HG02588 (cell line): ENCODE data around the gene NRN1L.

Experiments used
- ATAC-seq: cut with Tn5 transposase; IDR thresholded peaks from one replicate; pipeline ENCODE4 v1.9.1; 2021; ENCODE audit warnings: mild to moderate bottlenecking, moderate library complexity; ENCODE audit not compliant: unreplicated experiment

The NRN1L gene

GRCh38 chr16:67915831-67916723 lies 31.4 kb downstream of the NRN1L start:
- no peak for ATAC-seq

DNA sequence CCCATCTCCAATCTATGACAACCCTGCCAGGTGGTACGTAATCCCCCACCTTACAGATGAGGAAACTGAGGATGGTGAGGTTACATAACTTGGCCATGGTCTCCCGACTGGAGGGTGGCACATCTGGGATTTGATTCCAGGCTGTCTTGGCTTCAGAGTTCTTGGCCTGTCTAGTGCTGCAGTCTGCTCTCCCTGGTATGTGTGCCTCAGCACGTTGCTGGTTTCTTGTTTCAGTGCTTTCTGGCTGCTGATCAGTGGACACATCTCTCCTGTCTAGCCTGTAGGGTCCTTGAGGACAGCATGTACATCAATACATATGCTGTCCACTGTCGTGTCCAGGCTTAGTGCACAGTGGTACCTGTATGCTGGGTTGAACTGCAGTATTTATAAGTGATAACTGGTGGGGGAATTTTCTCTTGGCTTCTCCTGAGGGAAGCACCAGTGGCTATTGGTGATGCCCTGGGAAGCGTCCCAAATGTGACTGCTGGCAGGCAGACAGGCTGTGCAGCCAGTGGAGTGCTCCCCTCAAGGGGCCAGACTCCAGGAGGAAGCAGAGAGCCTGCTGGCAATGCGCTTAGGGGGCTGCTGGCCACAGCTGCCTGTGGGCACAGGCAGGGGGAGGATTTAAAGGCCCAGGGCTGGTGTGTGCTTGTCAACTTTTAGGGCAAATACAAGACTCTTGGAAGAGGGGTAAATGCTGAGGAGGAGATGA lies 32.6 kb downstream of the NRN1L start:
- no peak for ATAC-seq

GRCh38 chr16:67917852-67918236 lies 33.2 kb downstream of the NRN1L start:
- ATAC-seq: no peak

GRCh38 chr16:67919622-67920221 lies 35.0 kb downstream of the NRN1L start:
- no peak for ATAC-seq

GRCh38 chr16:67922221-67922620 lies 37.5 kb downstream of the NRN1L start:
- no peak for ATAC-seq

DNA sequence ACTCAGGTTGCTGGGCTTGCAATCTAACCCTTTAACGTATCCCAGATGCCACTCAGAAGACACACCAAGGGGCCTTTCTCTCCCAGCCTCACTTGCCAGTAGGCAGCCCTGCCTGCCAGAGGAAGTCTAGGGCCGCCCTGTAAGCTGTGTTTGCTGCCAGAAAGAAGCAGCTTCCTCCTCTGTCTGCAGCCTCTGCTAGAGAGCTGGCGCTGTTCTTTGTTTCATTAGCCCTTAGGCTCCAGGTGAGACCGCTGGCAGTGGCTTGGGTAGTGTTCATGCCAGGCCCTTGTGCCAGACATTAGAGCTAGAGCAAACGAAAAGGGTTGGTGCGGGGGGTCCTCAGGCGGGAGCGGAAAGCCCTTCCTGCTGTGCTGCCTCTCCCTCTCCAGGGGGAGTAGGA lies 38.1 kb downstream of the NRN1L start:
- ATAC-seq: no peak

- no peak for ATAC-seq
Measured at GRCh38 chr16:67923414-67924116, 38.9 kb downstream of the NRN1L start.

DNA sequence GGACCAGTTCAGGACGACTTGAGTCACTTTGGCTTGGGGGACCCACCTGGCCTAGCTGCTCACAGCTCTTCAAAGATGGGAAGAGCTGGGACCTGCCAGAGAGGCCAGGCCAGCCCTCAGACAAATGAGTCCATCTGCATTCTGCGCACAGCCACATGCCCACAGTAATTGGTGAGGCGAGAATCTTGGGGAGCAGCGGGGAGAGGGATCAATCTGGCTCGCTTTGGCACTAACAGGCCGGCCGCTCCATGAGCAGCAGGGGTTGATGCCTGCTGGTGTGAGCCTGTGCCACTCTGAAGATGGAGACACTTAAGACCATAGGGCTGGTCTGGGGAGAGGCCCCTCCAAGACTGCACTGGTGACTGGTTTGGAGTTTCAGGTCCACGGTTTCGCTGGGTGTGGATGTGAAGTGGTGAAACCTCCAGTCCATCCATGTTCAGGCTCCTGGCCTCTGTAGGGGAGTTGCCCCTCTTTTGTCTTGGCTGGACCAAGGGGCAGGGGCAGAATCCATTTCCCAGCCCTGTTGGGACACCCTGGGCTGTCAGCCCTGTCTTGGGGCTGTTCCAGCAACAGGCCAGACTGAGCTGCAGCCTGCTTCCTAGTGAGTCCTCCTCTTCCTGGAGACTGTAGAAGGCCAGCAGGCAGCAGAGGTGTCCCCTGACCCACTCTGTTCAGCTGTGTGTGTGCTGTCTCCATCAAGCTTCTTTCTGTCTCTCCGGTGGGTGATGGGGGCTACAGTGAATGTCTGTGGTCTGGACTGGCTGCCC lies 39.6 kb downstream of the NRN1L start:
- ATAC-seq: no peak

- no peak for ATAC-seq
Measured at GRCh38 chr16:67926181-67926750, 41.6 kb downstream of the NRN1L start.

DNA sequence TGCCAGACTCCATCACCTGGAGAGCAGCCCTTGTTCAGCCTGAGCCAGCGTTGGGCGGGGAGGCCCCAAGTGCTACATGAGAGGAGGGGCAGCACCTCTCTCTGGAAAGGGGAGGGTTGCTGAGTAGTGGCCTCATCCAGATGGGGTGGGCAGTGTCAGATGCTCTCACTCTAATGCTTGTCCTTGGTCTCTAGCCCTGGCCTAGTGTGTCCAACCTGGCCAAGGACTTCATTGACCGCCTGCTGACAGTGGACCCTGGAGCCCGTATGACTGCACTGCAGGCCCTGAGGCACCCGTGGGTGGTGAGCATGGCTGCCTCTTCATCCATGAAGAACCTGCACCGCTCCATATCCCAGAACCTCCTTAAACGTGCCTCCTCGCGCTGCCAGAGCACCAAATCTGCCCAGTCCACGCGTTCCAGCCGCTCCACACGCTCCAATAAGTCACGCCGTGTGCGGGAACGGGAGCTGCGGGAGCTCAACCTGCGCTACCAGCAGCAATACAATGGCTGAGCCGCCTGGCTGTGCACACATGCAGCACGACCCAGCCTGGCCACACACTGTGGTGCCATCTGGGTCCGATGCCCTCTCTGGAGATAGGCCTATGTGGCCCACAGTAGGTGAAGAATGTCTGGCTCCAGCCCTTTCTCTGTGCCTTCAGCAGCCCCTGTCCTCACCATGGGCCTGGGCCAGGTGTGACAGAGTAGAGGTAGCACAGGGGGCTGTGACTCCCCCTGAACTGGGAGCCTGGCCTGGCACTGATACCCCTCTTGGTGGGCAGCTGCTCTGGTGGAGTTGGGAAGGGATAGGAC lies 42.7 kb downstream of the NRN1L start:
- ATAC-seq: no peak

DNA sequence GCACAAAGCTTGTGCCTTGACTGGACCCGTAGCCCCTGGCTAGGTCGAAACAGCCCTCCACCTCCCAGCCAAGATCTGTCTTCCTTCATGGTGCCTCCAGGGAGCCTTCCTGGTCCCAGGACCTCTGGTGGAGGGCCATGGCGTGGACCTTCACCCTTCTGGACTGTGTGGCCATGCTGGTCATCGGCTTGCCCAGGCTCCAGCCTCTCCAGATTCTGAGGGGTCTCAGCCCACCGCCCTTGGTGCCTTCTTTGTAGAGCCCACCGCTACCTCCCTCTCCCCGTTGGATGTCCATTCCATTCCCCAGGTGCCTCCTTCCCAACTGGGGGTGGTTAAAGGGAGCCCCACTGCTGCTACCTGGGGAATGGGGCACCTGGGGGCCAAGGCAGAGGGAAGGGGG lies 43.5 kb downstream of the NRN1L start:
- no peak for ATAC-seq

DNA sequence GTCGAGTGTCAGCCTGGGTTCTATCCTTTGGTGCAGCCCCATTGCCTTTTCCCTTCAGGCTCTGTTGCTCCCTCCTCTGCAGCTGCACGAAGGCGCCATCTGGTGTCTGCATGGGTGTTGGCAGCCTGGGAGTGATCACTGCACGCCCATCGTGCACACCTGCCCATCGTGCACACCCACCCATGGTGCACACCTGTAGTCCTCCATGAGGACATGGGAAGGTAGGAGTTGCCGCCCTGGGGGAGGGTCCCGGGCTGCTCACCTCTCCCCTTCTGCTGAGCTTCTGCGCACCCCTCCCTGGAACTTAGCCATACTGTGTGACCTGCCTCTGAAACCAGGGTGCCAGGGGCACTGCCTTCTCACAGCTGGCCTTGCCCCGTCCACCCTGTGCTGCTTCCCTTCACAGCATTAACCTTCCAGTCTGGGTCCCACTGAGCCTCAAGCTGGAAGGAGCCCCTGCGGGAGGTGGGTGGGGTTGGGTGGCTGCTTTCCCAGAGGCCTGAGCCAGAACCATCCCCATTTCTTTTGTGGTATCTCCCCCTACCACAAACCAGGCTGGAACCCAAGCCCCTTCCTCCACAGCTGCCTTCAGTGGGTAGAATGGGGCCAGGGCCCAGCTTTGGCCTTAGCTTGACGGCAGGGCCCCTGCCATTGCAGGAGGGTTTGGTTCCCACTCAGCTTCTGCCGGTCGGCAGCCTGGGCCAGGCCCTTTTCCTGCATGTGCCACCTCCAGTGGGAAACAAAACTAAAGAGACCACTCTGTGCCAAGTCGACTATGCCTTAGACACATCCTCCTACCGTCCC lies 44.1 kb downstream of the NRN1L start:
- no peak for ATAC-seq

- ATAC-seq: no peak
Measured at GRCh38 chr16:67930191-67930590, 45.5 kb downstream of the NRN1L start.

DNA sequence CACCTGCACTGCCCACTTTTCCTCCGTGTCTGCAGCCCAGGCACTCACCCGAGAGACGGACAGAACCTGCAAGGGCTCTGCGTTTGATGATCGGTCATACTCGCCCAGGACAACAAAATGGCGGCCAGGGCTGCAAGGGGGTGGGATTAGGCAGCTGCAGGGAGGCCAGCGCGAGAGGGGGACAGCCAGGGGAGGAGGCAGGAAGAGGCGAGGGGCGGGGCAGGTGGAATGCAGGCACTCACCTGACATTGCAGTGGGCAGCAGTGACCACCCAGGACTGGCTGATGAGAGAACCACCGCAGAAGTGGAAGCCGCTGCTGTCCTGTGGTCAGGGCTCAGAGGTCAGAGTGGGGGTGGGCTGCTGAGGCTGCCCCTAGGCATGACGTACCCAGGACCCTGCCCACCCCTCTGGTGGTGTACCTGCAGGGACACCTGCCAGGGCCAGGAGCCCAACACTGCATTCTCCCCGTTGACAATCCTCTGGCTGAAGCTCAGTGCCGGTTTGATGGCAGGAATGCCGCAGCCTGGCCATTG lies 46.1 kb downstream of the NRN1L start:
- no peak for ATAC-seq

GRCh38 chr16:67931712-67932461 lies 47.2 kb downstream of the NRN1L start, which contains the start of gene CTRL:
CTRL (minus strand) TSS chr16:67931862; CDS start chr16:67931852, 10 bp downstream.
- ATAC-seq: no peak

- no peak for ATAC-seq
Measured at GRCh38 chr16:67932462-67932840, 47.8 kb downstream of the NRN1L start.

DNA sequence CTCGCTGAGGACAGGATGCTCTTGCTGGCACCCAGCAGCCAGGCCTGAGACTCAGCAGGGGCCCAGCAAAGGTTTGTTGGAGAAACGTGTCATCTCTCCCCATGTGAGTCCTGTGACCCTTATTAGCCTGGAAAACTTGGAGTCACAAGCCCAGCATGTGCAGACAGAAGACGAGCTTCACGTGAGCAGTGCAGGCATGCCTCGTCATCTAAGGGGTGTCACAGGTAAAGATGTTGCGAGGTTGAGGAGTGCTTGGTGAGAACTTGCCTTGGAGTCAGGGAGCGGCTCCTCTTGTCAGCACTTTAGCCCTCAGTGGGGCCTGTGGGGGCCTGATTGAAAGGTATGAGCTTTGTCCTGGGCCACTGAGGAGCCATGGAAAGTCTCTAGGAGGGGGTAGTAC lies 49.1 kb downstream of the NRN1L start:
- ATAC-seq: no peak
